RWPE1 (cell line): ENCODE results near the gene ANKMY2.
"Not testable (repeated sequence)": the region's sequence is repeated elsewhere in the genome, so short reads cannot be mapped to it uniquely, and the experiment has no call there.

Experiments used
- CTCF ChIA-PET: fragments of 350-600 bp; sonication (Branson Sonifier 250); formaldehyde crosslinking; extraction: SDS; loops from one replicate; lab custom pipeline; 2021; lab: Yijun Ruan, JAX
- POLR2A ChIA-PET: fragments of 400-600 bp; formaldehyde crosslinking; extraction: SDS; loops from one replicate; lab custom pipeline; 2020; ENCODE audit warnings: antibody characterized with exemption; ENCODE audit not compliant: low non-redundant PET; lab: Yijun Ruan, JAX
- DNase-seq: peaks from one replicate; pipeline ENCODE4 v3.0.0; 2012; ENCODE audit warnings: low spot score
- H3K27ac ChIP-seq: fragments of 450-650 bp; 2 replicates; pipeline ENCODE4 v1.5.1; 2017
- CTCF ChIP-seq: fragments of 450-650 bp; conservative IDR thresholded peaks from 2 replicates; pipeline ENCODE4 v1.5.1; 2017; ENCODE audit warnings: low read depth, mild to moderate bottlenecking

The ANKMY2 gene

GRCh38 chr7:16684935-16685334 lies 39.4 kb upstream of the ANKMY2 start:
- ChIA-PET CTCF (interaction anchor here (0.7 to 0.9 kb wide), 2 partner anchors 10 to 86 kb away, joined by 3 to 4 read pairs; no protein-coding TSS in a partner anchor), POLR2A (no interaction called here)
- TF ChIP-seq CTCF, result no peak
- no peak for DNase-seq
- no peak overlapping the region for H3K27ac ChIP-seq

GRCh38 chr7:16678645-16679566 lies 33.4 kb upstream of the ANKMY2 start:
- DNase-seq, CTCF ChIA-PET, POLR2A ChIA-PET, H3K27ac ChIP-seq: not testable (repeated sequence)

- no peak for TF ChIP-seq CTCF
- ChIA-PET CTCF (no interaction called here), POLR2A (no interaction called here)
- no peak for DNase-seq
- no peak overlapping the region for H3K27ac ChIP-seq
These were observed 32.5 kb upstream of the ANKMY2 start for GRCh38 chr7:16677978-16678494.

- ChIA-PET POLR2A (interaction anchor here (0.7 kb wide), 1 partner anchor 38 kb away, joined by 3 read pairs; no protein-coding TSS in a partner anchor), CTCF (no interaction called here)
- no peak for DNase-seq
- TF ChIP-seq CTCF, result no peak
- H3K27ac ChIP-seq, result no peak overlapping the region
These were observed 29.7 kb upstream of the ANKMY2 start for GRCh38 chr7:16675277-16675676.

- no peak for TF ChIP-seq CTCF
- no peak overlapping the region for H3K27ac ChIP-seq
- ChIA-PET POLR2A (no interaction called here), CTCF (no interaction called here)
- no peak for DNase-seq
These were observed 26.3 kb upstream of the ANKMY2 start for GRCh38 chr7:16671811-16672210.

GRCh38 chr7:16670731-16671344 lies 25.3 kb upstream of the ANKMY2 start:
- POLR2A ChIA-PET, result no interaction called here

More at GRCh38 chr7:16670731-16671344, 25.3 kb upstream of the ANKMY2 start:
- no peak for TF ChIP-seq CTCF
- CTCF ChIA-PET, result no interaction called here
- no peak overlapping the region for H3K27ac ChIP-seq
- DNase-seq, result no peak
